Breast epithelium (tissue), 3 donors: ENCODE data around the gene IDI2.

Experiments used
- POLR2A ChIP-seq: fragments of 450-650 bp; IDR thresholded peaks from one replicate; pipeline ENCODE4 v1.6.1; 2016; ENCODE audit warnings: antibody characterized with exemption, mild to moderate bottlenecking, moderate library complexity
- TF ChIP-seq, protein P1 (sequence below), 3 donors: fragments of 450-650 bp; IDR thresholded peaks; one replicate each; pipeline ENCODE4 v1.5.1; 2016 to 2017; ENCODE audit warnings: antibody characterized with exemption in 3 of 3, mild to moderate bottlenecking in 3 of 3, moderate library complexity in 3 of 3

DNA sequence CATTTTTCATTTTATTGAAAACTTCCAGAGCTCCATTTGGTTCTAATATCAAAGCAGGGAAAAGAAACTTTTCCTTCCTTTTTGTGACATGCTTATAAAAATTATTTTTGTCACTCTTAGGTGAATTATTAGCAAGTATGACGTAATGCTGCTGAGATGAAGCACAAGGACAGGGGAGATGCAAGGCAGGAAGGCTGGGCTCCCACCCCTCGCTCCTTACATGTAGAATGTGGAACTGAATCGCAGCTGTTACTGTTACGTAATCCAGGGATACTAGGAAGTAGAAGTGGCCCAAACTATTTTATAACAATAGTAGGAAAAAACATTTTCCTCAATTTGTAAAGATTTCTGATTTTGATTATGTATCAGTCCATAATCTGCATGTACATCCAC lies 54.5 kb downstream of the IDI2 start:
- TF ChIP-seq, protein P1, sequence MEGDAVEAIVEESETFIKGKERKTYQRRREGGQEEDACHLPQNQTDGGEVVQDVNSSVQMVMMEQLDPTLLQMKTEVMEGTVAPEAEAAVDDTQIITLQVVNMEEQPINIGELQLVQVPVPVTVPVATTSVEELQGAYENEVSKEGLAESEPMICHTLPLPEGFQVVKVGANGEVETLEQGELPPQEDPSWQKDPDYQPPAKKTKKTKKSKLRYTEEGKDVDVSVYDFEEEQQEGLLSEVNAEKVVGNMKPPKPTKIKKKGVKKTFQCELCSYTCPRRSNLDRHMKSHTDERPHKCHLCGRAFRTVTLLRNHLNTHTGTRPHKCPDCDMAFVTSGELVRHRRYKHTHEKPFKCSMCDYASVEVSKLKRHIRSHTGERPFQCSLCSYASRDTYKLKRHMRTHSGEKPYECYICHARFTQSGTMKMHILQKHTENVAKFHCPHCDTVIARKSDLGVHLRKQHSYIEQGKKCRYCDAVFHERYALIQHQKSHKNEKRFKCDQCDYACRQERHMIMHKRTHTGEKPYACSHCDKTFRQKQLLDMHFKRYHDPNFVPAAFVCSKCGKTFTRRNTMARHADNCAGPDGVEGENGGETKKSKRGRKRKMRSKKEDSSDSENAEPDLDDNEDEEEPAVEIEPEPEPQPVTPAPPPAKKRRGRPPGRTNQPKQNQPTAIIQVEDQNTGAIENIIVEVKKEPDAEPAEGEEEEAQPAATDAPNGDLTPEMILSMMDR (IDR thresholded peaks at IDR 0.05): no peak
- TF ChIP-seq POLR2A: no peak
